Cardiac muscle cell (in vitro differentiated cells and primary cell): Measurements from ENCODE around the gene TBC1D14. TPM values are rescaled to one million over a fixed set of nuclear protein-coding genes. Genes with fewer than 3 reads are reported as not detected.

ENCODE experiments used
- DNase-seq, 2 donors: peaks; one replicate each; pipeline versions ENCODE4 v3.0.0 to v3.0.0-alpha.2; 2010 to 2017; ENCODE audit warnings: low read depth in 1 of 2, low spot score in 1 of 2
- H3K27ac ChIP-seq: fragments of 200-600 bp; sonication (generic); 2 replicates; pipeline ENCODE4 v1.5.1; 2016
- H3K27me3 ChIP-seq: fragments of 200-600 bp; sonication (generic); 2 replicates; pipeline ENCODE4 v1.6.0; 2016; ENCODE audit warnings: control low read depth
- H3K36me3 ChIP-seq: fragments of 200-600 bp; sonication (generic); 2 replicates; pipeline ENCODE4 v1.5.1; 2016; ENCODE audit warnings: control low read depth
- H3K4me1 ChIP-seq: fragments of 200-600 bp; sonication (generic); 2 replicates; pipeline ENCODE4 v1.8.1; 2017; ENCODE audit warnings: low read depth, mild to moderate bottlenecking, mixed run types
- H3K4me3 ChIP-seq: fragments of 200-600 bp; sonication (generic); 2 replicates; pipeline ENCODE4 v1.5.1; 2016; ENCODE audit warnings: mild to moderate bottlenecking
- H3K9me3 ChIP-seq: fragments of 200-600 bp; sonication (generic); 2 replicates; pipeline ENCODE4 v1.5.1; 2017; ENCODE audit warnings: low read depth, mild to moderate bottlenecking, control low read depth
- polyA plus RNA-seq: library from polyadenylated mRNA; unstranded; fragments of >200 nt; fragmentation: Nextera tagmentation; extraction: Ambion mirVana; gene quantifications from 2 replicates; pipeline ENCODE4 v1.2.1, GENCODE V29; 2016
- total RNA-seq: library from RNA; depleted of rRNA; stranded (reverse); fragments of >200 nt; gene quantifications from 2 replicates; pipeline ENCODE4 v1.2.3, GENCODE V29; 2016
- TF ChIP-seq, protein P1 (sequence below): IDR thresholded peaks from 2 replicates; pipeline ENCODE4 v1.5.1; 2012; ENCODE audit warnings: low read depth, mild to moderate bottlenecking, low read length

Gene TBC1D14
- total and polyA plus RNA-seq, 2 experiments from 2014 or later, result 30.5 to 41.8 TPM

DNA sequence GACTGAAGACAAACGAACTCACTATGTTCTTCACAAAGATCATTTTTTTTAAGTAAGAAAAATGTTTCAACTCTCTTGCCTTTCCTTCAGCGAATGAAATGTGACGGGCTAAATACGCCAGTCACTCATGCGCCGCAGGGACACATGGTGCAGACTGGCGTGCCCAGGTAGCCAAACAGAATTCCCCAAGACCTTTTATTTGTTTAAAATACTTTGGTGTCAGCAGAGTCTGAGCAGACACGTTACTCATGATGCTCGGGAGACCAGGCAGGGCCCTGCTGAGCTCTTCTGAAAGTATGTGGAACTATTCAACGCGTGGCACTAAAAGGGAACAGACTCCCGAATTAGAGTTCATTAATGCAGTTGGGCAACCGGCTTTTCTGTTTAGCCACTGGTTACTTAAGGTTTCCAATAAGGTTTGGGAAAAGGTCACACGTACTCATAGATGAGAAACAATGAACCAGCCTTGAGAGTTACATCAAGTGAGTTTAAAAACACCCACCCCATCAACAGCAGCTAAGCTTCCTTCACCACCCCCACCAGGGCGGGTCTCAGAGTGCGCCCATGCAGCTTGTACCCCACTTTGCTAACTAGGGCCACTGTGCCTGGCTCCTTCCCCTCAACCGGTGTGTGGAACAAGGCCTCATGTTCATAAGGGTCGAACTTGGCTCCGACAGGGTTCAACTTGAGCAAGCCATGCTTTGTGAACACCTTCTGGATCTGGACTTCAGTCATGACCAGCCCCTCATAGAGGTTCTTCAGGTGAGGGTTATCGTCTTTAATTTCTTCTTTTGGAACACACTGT lies 150.9 kb downstream of the TBC1D14 start:
- peaks cover 35% of the 10 kb centered on the region for H3K36me3 ChIP-seq

DNA sequence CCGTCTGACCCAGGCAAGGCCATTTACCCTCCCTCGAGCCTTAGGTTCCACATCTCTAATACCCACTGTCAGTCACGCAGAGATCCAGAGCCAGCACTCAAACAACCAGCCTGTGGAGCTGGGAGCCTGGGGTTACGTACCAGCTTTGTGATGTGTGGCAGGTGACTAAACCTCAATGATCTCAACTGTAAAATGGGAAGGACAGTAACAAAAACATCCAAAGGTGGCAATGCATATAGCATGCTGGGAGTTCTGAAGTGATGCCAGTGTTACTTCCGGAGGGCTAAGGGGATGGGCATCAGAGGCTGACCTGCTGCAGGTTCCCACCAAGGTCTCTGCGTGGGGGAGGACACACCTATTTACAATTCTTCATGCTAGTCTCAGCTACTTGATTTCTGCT lies 152.2 kb downstream of the TBC1D14 start:
- H3K27ac ChIP-seq, result no peak overlapping the region
- H3K4me3 ChIP-seq, result no peak overlapping the region
- TF ChIP-seq, protein P1, sequence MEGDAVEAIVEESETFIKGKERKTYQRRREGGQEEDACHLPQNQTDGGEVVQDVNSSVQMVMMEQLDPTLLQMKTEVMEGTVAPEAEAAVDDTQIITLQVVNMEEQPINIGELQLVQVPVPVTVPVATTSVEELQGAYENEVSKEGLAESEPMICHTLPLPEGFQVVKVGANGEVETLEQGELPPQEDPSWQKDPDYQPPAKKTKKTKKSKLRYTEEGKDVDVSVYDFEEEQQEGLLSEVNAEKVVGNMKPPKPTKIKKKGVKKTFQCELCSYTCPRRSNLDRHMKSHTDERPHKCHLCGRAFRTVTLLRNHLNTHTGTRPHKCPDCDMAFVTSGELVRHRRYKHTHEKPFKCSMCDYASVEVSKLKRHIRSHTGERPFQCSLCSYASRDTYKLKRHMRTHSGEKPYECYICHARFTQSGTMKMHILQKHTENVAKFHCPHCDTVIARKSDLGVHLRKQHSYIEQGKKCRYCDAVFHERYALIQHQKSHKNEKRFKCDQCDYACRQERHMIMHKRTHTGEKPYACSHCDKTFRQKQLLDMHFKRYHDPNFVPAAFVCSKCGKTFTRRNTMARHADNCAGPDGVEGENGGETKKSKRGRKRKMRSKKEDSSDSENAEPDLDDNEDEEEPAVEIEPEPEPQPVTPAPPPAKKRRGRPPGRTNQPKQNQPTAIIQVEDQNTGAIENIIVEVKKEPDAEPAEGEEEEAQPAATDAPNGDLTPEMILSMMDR, result no peak
- H3K4me1 ChIP-seq, result no peaks in the 10 kb centered on the region
- peaks cover 27% of the 10 kb centered on the region for H3K36me3 ChIP-seq
- no peaks in the 10 kb centered on the region for H3K9me3 ChIP-seq
- DNase-seq, result no peak
- H3K27me3 ChIP-seq, result no peaks in the 10 kb centered on the region

More for the DNA sequence above, 150.9 kb downstream of the TBC1D14 start:
- TF ChIP-seq, protein P1, result no peak
- Histone ChIP-seq H3K4me1 (no peaks in the 10 kb centered on the region), H3K27ac (peak overlapping the region; percentile 4), H3K9me3 (no peaks in the 10 kb centered on the region), H3K27me3 (no peaks in the 10 kb centered on the region), H3K4me3 (no peak overlapping the region)
- DNase-seq, result no peak

DNA sequence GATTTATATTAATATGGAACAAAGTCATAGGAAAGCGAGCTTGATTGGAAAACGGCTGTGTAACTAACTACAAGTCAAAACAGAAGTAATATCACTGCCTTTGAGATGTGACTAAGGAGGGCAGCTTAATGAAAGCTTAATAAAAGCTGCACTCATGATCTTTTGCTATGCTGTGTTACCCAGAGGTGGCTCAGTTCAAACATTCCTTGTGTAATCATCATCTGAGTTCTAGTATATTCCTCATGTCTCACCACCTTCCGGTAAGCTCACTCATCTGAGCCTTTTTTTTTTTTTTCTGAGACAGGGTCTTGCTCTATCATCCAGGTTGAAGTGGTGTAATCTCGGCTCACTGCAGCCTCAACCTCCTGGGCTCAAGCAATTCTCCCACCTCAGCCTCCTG lies 153.2 kb downstream of the TBC1D14 start:
- Histone ChIP-seq H3K27ac (no peak overlapping the region), H3K27me3 (no peaks in the 10 kb centered on the region), H3K36me3 (peaks cover 27% of the 10 kb centered on the region), H3K9me3 (no peaks in the 10 kb centered on the region), H3K4me1 (no peaks in the 10 kb centered on the region), H3K4me3 (no peak overlapping the region)
- no peak for DNase-seq
- TF ChIP-seq, protein P1, result no peak

- no peaks in the 10 kb centered on the region for H3K4me1 ChIP-seq
- H3K36me3 ChIP-seq, result peaks cover 27% of the 10 kb centered on the region
- H3K9me3 ChIP-seq, result no peaks in the 10 kb centered on the region
- H3K27me3 ChIP-seq, result no peaks in the 10 kb centered on the region
- no peak overlapping the region for H3K4me3 ChIP-seq
- H3K27ac ChIP-seq, result no peak overlapping the region
- TF ChIP-seq, protein P1, result no peak
- no peak for DNase-seq
These were observed 153.7 kb downstream of the TBC1D14 start for GRCh38 chr4:7063362-7063761.

GRCh38 chr4:7066006-7066405 lies 156.4 kb downstream of the TBC1D14 start:
- no peak for DNase-seq
- Histone ChIP-seq H3K27me3 (no peaks in the 10 kb centered on the region), H3K9me3 (no peaks in the 10 kb centered on the region), H3K4me1 (peaks cover 6% of the 10 kb centered on the region), H3K27ac (no peak overlapping the region), H3K4me3 (no peak overlapping the region), H3K36me3 (peaks cover 23% of the 10 kb centered on the region)
- TF ChIP-seq, protein P1, result no peak
